HepG2 (cell line): Measurements from ENCODE around the gene NAPG. TPM values are rescaled to one million over a fixed set of nuclear protein-coding genes. Genes with fewer than 3 reads are reported as not detected.
"Not testable (repeated sequence)": the region's sequence is repeated elsewhere in the genome, so short reads cannot be mapped to it uniquely, and the experiment has no call there.

Experiments used
- ELF3 ChIP-seq: IDR thresholded peaks from 2 replicates; pipeline ENCODE4 v1.6.1; 2016; ENCODE audit warnings: missing genetic modification reagents, missing compliant biosample characterization
- FOSL2 ChIP-seq: sonication (generic); formaldehyde crosslinking; IDR thresholded peaks from 2 replicates; pipeline ENCODE4 v1.4.0; 2020; ENCODE audit warnings: missing genetic modification reagents
- FOXA1 ChIP-seq, 2 experiments: fragments of 450-650 bp in 1 of 2; sonication (generic) in 1 of 2; formaldehyde crosslinking in 1 of 2; IDR thresholded peaks; 2 replicates each; pipeline versions ENCODE4 v1.4.0 to v1.6.1; 2016 to 2020; ENCODE audit warnings: missing genetic modification reagents in 1 of 2
- FOXP1 ChIP-seq, 2 experiments: fragments of 450-650 bp in 1 of 2; IDR thresholded peaks; 2 replicates each; pipeline ENCODE4 v1.6.1; 2017 to 2018; ENCODE audit warnings: antibody characterized with exemption in 1 of 2
- GATAD2A ChIP-seq: IDR thresholded peaks from 2 replicates; pipeline ENCODE4 v1.6.1; 2016
- HDAC2 ChIP-seq: sonication (generic); formaldehyde crosslinking; IDR thresholded peaks from 2 replicates; pipeline ENCODE4 v1.4.0; 2020; ENCODE audit warnings: missing genetic modification reagents
- HNF4A ChIP-seq: sonication (generic); formaldehyde crosslinking; IDR thresholded peaks from 2 replicates; pipeline ENCODE4 v1.4.0; 2020; ENCODE audit warnings: missing genetic modification reagents
- SAP130 ChIP-seq: IDR thresholded peaks from 2 replicates; pipeline ENCODE4 v1.6.1; 2016; ENCODE audit warnings: low read depth
- SOX5 ChIP-seq: IDR thresholded peaks from 2 replicates; pipeline ENCODE4 v1.6.1; 2016; ENCODE audit warnings: borderline replicate concordance
- SP5 ChIP-seq: IDR thresholded peaks from 2 replicates; pipeline ENCODE4 v1.6.1; 2016; ENCODE audit warnings: low read depth, borderline replicate concordance
- YY1 ChIP-seq: IDR thresholded peaks from 2 replicates; pipeline ENCODE4 v1.6.1; 2011; ENCODE audit warnings: low read length, low read depth, moderate library complexity, mild to moderate bottlenecking; ENCODE audit not compliant: insufficient read depth, insufficient replicate concordance
- ZBTB38 ChIP-seq: sonication (generic); formaldehyde crosslinking; IDR thresholded peaks from 2 replicates; pipeline ENCODE4 v1.5.1; 2020; ENCODE audit warnings: mild to moderate bottlenecking, missing genetic modification reagents
- ZMYM4 ChIP-seq: sonication (generic); formaldehyde crosslinking; IDR thresholded peaks from 2 replicates; pipeline ENCODE4 v1.8.1; 2023; ENCODE audit warnings: mild to moderate bottlenecking, missing genetic modification reagents
- ZNF263 ChIP-seq: sonication (generic); formaldehyde crosslinking; IDR thresholded peaks from 2 replicates; pipeline ENCODE4 v1.4.0; 2020; ENCODE audit warnings: missing genetic modification reagents
- polyA plus RNA-seq, 8 experiments: library from polyadenylated mRNA; depleted of rRNA in 3 of 8; stranded (reverse) in 7 of 8; unstranded in 1 of 8; fragments of >200 nt; fragmentation: Illumina TruSeq in 4 of 8; extraction: Trizol in 4 of 8; gene quantifications; 2 replicates each; pipeline versions ENCODE4 v1.2.1 to v1.2.3, GENCODE V29; 2011 to 2016; ENCODE audit warnings: low read depth in 4 of 8, missing spikeins in 1 of 8, mixed read lengths in 1 of 8; ENCODE audit not compliant: insufficient read depth in 1 of 8
- total RNA-seq, 5 experiments: library from RNA; depleted of rRNA; stranded (reverse); fragments of >200 nt; fragmentation: Illumina TruSeq; extraction: Trizol; gene quantifications; 2 replicates each; pipeline ENCODE4 v1.2.3, GENCODE V29; 2016; ENCODE audit warnings: low read depth in 1 of 5
- TF ChIP-seq, protein P1 (sequence below): sonication (generic); formaldehyde crosslinking; IDR thresholded peaks from 2 replicates; pipeline ENCODE4 v1.4.0; 2020; ENCODE audit warnings: missing genetic modification reagents, borderline replicate concordance
- TF ChIP-seq, protein P2 (sequence below): IDR thresholded peaks from 2 replicates; pipeline ENCODE4 v1.6.1; 2016; ENCODE audit warnings: mild to moderate bottlenecking
- TF ChIP-seq, protein P3 (sequence below): IDR thresholded peaks from 2 replicates; pipeline ENCODE4 v1.6.1; 2018; ENCODE audit warnings: missing genetic modification reagents, mild to moderate bottlenecking, missing compliant biosample characterization
- TF ChIP-seq, protein P4 (sequence below): sonication (generic); formaldehyde crosslinking; IDR thresholded peaks from 2 replicates; pipeline ENCODE4 v1.5.1; 2020; ENCODE audit warnings: mild to moderate bottlenecking, missing genetic modification reagents, moderate library complexity

The NAPG gene
- total and polyA plus RNA-seq, 2 of the 13 experiments (the other 11 are each of a cell fraction or from before 2014, with no cell fraction given): 19.8 to 34.4 TPM

DNA sequence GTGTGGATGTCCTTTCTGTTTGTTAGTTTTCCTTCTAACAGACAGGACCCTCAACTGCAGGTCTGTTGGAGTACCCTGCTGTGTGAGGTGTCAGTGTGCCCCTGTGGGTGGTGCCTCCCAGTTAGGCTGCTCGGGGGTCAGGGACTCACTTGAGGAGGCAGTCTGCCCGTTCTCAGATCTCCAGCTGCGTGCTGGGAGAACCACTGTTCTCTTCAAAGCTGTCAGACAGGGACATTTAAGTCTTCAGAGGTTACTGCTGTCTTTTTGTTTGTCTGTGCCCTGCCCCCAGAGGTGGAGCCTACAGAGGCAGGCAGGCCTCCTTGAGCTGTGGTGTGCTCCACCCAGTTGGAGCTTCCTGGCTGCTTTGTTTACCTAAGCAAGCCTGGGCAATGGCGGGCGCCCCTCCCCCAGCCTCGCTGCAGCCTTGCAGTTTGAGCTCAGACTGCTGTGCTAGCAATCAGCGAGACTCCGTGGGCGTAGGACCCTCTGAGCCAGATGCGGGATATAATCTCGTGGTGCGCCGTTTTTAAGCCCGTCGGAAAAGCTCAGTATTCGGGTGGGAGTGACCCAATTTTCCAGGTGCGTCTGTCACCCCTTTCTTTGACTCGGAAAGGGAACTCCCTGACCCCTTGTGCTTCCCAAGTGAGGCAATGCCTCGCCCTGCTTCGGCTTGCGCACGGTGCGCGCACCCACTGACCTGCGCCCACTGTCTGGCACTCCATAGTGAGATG is 52.2 kb downstream of the NAPG start (continued):
- TF ChIP-seq FOXA1, FOXP1 (IDR thresholded peaks at IDR 0.05): not testable (repeated sequence)
- TF ChIP-seq FOXA1 (CRISPR knock-in tag; IDR thresholded peaks at IDR 0.05) (peak; percentile 93), SP5 (peak; percentile 78), FOSL2 (0 out of 2 replicates have a peak, but pooled peaks have one; percentile 12), HNF4A (CRISPR knock-in tag) (peak; percentile 29; the same call in 1 of the 2 replicates), ZMYM4 (peak; percentile 42; the same call in 1 of the 2 replicates), SAP130 (CRISPR knock-in tag) (peak; percentile 42; the same call in 1 of the 2 replicates), FOXP1 (CRISPR knock-in tag; IDR thresholded peaks at IDR 0.05) (peak; percentile 45; the same call in 1 of the 2 replicates), HDAC2 (CRISPR knock-in tag) (peak; percentile 44; the same call in 1 of the 2 replicates), GATAD2A (CRISPR knock-in tag) (peak; percentile 56), YY1 (peak; percentile 26), ELF3 (CRISPR knock-in tag) (0 out of 2 replicates have a peak, but pooled peaks have one; percentile 19), SOX5 (CRISPR knock-in tag) (peak; percentile 25; the same call in 1 of the 2 replicates), ZBTB38 (CRISPR knock-in tag) (peak; percentile 32; the same call in 1 of the 2 replicates), ZNF263 (CRISPR knock-in tag) (peak; percentile 68)
- TF ChIP-seq, protein P1, sequence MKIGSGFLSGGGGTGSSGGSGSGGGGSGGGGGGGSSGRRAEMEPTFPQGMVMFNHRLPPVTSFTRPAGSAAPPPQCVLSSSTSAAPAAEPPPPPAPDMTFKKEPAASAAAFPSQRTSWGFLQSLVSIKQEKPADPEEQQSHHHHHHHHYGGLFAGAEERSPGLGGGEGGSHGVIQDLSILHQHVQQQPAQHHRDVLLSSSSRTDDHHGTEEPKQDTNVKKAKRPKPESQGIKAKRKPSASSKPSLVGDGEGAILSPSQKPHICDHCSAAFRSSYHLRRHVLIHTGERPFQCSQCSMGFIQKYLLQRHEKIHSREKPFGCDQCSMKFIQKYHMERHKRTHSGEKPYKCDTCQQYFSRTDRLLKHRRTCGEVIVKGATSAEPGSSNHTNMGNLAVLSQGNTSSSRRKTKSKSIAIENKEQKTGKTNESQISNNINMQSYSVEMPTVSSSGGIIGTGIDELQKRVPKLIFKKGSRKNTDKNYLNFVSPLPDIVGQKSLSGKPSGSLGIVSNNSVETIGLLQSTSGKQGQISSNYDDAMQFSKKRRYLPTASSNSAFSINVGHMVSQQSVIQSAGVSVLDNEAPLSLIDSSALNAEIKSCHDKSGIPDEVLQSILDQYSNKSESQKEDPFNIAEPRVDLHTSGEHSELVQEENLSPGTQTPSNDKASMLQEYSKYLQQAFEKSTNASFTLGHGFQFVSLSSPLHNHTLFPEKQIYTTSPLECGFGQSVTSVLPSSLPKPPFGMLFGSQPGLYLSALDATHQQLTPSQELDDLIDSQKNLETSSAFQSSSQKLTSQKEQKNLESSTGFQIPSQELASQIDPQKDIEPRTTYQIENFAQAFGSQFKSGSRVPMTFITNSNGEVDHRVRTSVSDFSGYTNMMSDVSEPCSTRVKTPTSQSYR: peak; percentile 97
- TF ChIP-seq, protein P2, sequence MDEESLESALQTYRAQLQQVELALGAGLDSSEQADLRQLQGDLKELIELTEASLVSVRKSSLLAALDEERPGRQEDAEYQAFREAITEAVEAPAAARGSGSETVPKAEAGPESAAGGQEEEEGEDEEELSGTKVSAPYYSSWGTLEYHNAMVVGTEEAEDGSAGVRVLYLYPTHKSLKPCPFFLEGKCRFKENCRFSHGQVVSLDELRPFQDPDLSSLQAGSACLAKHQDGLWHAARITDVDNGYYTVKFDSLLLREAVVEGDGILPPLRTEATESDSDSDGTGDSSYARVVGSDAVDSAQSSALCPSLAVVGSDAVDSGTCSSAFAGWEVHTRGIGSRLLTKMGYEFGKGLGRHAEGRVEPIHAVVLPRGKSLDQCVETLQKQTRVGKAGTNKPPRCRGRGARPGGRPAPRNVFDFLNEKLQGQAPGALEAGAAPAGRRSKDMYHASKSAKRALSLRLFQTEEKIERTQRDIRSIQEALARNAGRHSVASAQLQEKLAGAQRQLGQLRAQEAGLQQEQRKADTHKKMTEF (CRISPR knock-in tag): peak; percentile 48; the same call in 1 of the 2 replicates
- TF ChIP-seq, protein P3, sequence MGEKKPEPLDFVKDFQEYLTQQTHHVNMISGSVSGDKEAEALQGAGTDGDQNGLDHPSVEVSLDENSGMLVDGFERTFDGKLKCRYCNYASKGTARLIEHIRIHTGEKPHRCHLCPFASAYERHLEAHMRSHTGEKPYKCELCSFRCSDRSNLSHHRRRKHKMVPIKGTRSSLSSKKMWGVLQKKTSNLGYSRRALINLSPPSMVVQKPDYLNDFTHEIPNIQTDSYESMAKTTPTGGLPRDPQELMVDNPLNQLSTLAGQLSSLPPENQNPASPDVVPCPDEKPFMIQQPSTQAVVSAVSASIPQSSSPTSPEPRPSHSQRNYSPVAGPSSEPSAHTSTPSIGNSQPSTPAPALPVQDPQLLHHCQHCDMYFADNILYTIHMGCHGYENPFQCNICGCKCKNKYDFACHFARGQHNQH (CRISPR knock-in tag): peak; percentile 53; the same call in 1 of the 2 replicates
- TF ChIP-seq, protein P4, sequence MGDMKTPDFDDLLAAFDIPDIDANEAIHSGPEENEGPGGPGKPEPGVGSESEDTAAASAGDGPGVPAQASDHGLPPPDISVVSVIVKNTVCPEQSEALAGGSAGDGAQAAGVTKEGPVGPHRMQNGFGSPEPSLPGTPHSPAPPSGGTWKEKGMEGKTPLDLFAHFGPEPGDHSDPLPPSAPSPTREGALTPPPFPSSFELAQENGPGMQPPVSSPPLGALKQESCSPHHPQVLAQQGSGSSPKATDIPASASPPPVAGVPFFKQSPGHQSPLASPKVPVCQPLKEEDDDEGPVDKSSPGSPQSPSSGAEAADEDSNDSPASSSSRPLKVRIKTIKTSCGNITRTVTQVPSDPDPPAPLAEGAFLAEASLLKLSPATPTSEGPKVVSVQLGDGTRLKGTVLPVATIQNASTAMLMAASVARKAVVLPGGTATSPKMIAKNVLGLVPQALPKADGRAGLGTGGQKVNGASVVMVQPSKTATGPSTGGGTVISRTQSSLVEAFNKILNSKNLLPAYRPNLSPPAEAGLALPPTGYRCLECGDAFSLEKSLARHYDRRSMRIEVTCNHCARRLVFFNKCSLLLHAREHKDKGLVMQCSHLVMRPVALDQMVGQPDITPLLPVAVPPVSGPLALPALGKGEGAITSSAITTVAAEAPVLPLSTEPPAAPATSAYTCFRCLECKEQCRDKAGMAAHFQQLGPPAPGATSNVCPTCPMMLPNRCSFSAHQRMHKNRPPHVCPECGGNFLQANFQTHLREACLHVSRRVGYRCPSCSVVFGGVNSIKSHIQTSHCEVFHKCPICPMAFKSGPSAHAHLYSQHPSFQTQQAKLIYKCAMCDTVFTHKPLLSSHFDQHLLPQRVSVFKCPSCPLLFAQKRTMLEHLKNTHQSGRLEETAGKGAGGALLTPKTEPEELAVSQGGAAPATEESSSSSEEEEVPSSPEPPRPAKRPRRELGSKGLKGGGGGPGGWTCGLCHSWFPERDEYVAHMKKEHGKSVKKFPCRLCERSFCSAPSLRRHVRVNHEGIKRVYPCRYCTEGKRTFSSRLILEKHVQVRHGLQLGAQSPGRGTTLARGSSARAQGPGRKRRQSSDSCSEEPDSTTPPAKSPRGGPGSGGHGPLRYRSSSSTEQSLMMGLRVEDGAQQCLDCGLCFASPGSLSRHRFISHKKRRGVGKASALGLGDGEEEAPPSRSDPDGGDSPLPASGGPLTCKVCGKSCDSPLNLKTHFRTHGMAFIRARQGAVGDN: peak; percentile 59
